Mesendoderm (in vitro differentiated cells): ENCODE measurements around the gene CPXM1.
A peak's percentile ranks its signal among the peaks of the same experiment; 100 is the strongest.

Experiments
- DNase-seq: peaks from one replicate; pipeline ENCODE4 v3.0.0; 2013
- H2AK5ac ChIP-seq: 2 replicates; pipeline ENCODE4 v1.6.1; 2013; ENCODE audit warnings: low read length, inconsistent platforms
- H2BK120ac ChIP-seq: 2 replicates; pipeline ENCODE4 v1.6.1; 2013; ENCODE audit warnings: low read depth, mild to moderate bottlenecking, low read length, moderate library complexity, mixed read lengths
- H2BK15ac ChIP-seq: replicated peaks from 2 replicates; pipeline ENCODE4 v1.6.1; 2013; ENCODE audit warnings: low read depth, mild to moderate bottlenecking, moderate library complexity
- H2BK5ac ChIP-seq: 2 replicates; pipeline ENCODE4 v1.6.1; 2013; ENCODE audit warnings: low read length, inconsistent platforms
- H3K18ac ChIP-seq: 2 replicates; pipeline ENCODE4 v1.6.1; 2013; ENCODE audit warnings: mild to moderate bottlenecking, low read length, mixed read lengths
- H3K23ac ChIP-seq: one replicate; pipeline ENCODE4 v1.6.1; 2013; ENCODE audit warnings: low read length
- H3K27ac ChIP-seq: 2 replicates; pipeline ENCODE4 v1.5.1; 2013; ENCODE audit warnings: low read depth, mild to moderate bottlenecking, inconsistent platforms, low read length, moderate library complexity
- H3K27me3 ChIP-seq: 2 replicates; pipeline ENCODE4 v1.6.1; 2013; ENCODE audit warnings: low read length, control low read depth, mild to moderate bottlenecking, inconsistent platforms; ENCODE audit not compliant: insufficient read depth, poor library complexity
- H3K36me3 ChIP-seq: 2 replicates; pipeline ENCODE4 v1.6.1; 2013; ENCODE audit warnings: low read length, inconsistent platforms; ENCODE audit not compliant: control insufficient read depth, insufficient read depth
- H3K4ac ChIP-seq: one replicate; pipeline ENCODE4 v1.6.1; 2013; ENCODE audit warnings: low read depth, mild to moderate bottlenecking, low read length, moderate library complexity
- H3K4me1 ChIP-seq: 2 replicates; pipeline ENCODE4 v1.6.1; 2013; ENCODE audit warnings: low read depth, low read length, inconsistent platforms; ENCODE audit not compliant: control insufficient read depth
- H3K4me2 ChIP-seq: 2 replicates; pipeline ENCODE4 v1.6.1; 2013; ENCODE audit warnings: low read length
- H3K4me3 ChIP-seq: 2 replicates; pipeline ENCODE4 v1.5.1; 2013; ENCODE audit warnings: mild to moderate bottlenecking, low read length
- H3K56ac ChIP-seq: one replicate; pipeline ENCODE4 v1.6.1; 2013; ENCODE audit warnings: low read length
- H3K79me1 ChIP-seq: 2 replicates; pipeline ENCODE4 v1.6.1; 2013; ENCODE audit warnings: low read length, inconsistent platforms
- H3K79me2 ChIP-seq: 2 replicates; pipeline ENCODE4 v1.6.1; 2013; ENCODE audit warnings: mild to moderate bottlenecking, low read length; ENCODE audit not compliant: control insufficient read depth, insufficient read depth
- H3K9ac ChIP-seq: 2 replicates; pipeline ENCODE4 v1.6.1; 2013; ENCODE audit warnings: low read length, inconsistent platforms
- H4K5ac ChIP-seq: one replicate; pipeline ENCODE4 v1.6.1; 2013; ENCODE audit warnings: low read length
- H4K8ac ChIP-seq: one replicate; pipeline ENCODE4 v1.6.1; 2013; ENCODE audit warnings: low read depth, mild to moderate bottlenecking, control low read depth, low read length, moderate library complexity
- WGBS: extraction: QIAGEN DNeasy Blood & Tissue Kit; methylation state at CpG from one replicate; pipeline ENCODE4 v1.1.7; 2013; ENCODE audit warnings: low lambda C conversion rate, missing lambda C conversion rate; ENCODE audit not compliant: insufficient coverage; ENCODE audit errors: extremely low coverage; 5-methylcytosine and 5-hydroxymethylcytosine counted together

The CPXM1 gene

GRCh38 chr20:2798814-2799213 is 1.6 kb downstream of the CPXM1 start:
- H3K4me3 ChIP-seq: no peak overlapping the region
- no peak overlapping the region for H3K4ac ChIP-seq
- H2BK120ac ChIP-seq: no peak overlapping the region
- no peak overlapping the region for H3K18ac ChIP-seq
- peaks cover 13% of the 10 kb centered on the region for H3K36me3 ChIP-seq
- H2BK5ac ChIP-seq: no peak overlapping the region
- no peak overlapping the region for H2BK15ac ChIP-seq
- DNase-seq: peak; percentile 84
- no peak overlapping the region for H3K4me2 ChIP-seq
- H4K8ac ChIP-seq: no peak overlapping the region
- H3K56ac ChIP-seq: peak overlapping the region; percentile 97
- peak overlapping the region; percentile 75 for H3K9ac ChIP-seq
- H3K27ac ChIP-seq: no peak overlapping the region
- H3K27me3 ChIP-seq: peaks cover 17% of the 10 kb centered on the region
- no CpG with 5 or more reads among the region's 6 CpGs for WGBS
- no peaks in the 10 kb centered on the region for H3K79me2 ChIP-seq
- H3K79me1 ChIP-seq: no peaks in the 10 kb centered on the region
- H3K23ac ChIP-seq: no peak overlapping the region
- peaks cover 4% of the 10 kb centered on the region for H3K4me1 ChIP-seq
- H4K5ac ChIP-seq: no peak overlapping the region
- no peak overlapping the region for H2AK5ac ChIP-seq

DNA sequence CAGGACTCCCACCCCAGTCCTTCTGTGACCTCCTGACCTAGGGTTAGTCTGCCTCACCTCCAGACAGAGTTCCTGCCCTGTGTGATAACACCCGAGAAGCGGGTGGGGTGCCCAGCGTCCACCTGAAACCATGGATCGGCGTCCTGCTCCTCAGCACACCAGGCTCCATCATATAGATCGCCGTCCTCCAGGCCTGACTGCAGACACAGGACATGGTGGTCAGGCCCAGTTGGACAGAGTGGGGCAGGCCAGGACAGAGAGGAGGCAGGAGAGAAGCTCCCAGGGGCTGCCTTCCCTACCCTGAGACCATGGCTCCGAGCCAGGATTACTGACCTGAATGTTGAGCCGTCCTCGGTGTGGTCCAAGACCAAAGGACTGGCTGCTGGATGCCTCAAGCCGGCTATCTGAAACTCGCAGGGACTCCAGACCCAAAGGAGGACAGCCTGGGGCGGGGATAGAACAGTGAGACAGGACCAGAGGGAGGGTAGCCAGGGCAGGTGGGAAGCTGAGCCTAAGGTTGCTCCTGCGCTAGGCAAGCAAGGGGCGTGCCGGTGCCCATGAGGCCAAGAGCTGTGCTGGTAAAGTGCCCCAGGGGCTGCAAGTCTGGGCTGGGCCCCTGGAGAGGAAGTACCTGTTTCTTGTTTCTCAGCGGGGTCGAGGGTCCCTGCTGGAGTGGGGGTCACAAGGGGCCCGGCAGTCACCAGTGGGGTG is 2.2 kb downstream of the CPXM1 start:
- Histone ChIP-seq H3K9ac (no peak overlapping the region), H3K56ac (peak overlapping the region; percentile 25), H3K4me3 (no peak overlapping the region), H4K5ac (no peak overlapping the region), H3K27me3 (peaks cover 13% of the 10 kb centered on the region), H3K4ac (no peak overlapping the region), H2BK5ac (no peak overlapping the region), H3K4me2 (no peak overlapping the region), H3K27ac (no peak overlapping the region), H4K8ac (no peak overlapping the region), H3K79me1 (no peaks in the 10 kb centered on the region), H3K4me1 (peaks cover 4% of the 10 kb centered on the region), H3K79me2 (no peaks in the 10 kb centered on the region), H2AK5ac (no peak overlapping the region), H2BK15ac (no peak overlapping the region), H3K36me3 (peaks cover 13% of the 10 kb centered on the region), H3K23ac (no peak overlapping the region), H3K18ac (no peak overlapping the region), H2BK120ac (no peak overlapping the region)
- no peak for DNase-seq
- WGBS: no CpG with 5 or more reads among the region's 19 CpGs

GRCh38 chr20:2797136-2797983 is 3.1 kb downstream of the CPXM1 start:
- H3K36me3 ChIP-seq: peaks cover 13% of the 10 kb centered on the region

GRCh38 chr20:2796011-2796660 is 4.3 kb downstream of the CPXM1 start:
- no peaks in the 10 kb centered on the region for H3K79me1 ChIP-seq

More at GRCh38 chr20:2797136-2797983, 3.1 kb downstream of the CPXM1 start:
- no peak for DNase-seq
- Histone ChIP-seq H3K79me2 (no peaks in the 10 kb centered on the region), H3K23ac (no peak overlapping the region), H3K56ac (no peak overlapping the region), H2BK15ac (no peak overlapping the region), H3K27ac (no peak overlapping the region), H3K4me3 (no peak overlapping the region), H3K4me2 (no peak overlapping the region), H2BK5ac (no peak overlapping the region), H4K5ac (no peak overlapping the region), H2AK5ac (no peak overlapping the region), H3K27me3 (peaks cover 7% of the 10 kb centered on the region), H3K18ac (no peak overlapping the region), H2BK120ac (no peak overlapping the region), H3K79me1 (no peaks in the 10 kb centered on the region), H3K4me1 (peaks cover 4% of the 10 kb centered on the region), H3K9ac (no peak overlapping the region), H4K8ac (no peak overlapping the region), H3K4ac (no peak overlapping the region)
- no CpG with 5 or more reads among the region's 16 CpGs for WGBS

DNA sequence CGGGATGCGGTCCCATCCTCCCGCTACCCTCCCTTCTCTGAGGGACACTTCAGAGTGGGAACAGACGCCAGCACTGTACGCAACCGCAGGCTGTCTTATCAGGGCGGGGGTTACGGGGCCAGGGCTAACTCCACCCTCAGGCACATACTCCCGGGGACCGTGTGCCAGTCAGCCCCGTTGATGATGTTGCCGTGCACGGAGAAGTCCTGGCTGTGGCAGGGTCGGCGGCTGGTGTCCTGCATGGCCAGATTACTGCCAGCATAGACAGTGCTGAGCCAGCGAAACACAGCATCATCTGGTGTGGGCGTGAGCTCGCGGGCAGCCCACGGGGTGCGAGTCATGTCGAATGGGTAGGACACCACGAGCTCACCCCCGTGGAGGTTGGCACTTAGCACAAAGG is 5.0 kb downstream of the CPXM1 start:
- Histone ChIP-seq H2BK15ac (no peak overlapping the region), H4K5ac (no peak overlapping the region), H4K8ac (no peak overlapping the region), H3K4ac (no peak overlapping the region), H3K9ac (no peak overlapping the region), H3K4me1 (peaks cover 3% of the 10 kb centered on the region), H2BK120ac (no peak overlapping the region), H3K56ac (no peak overlapping the region), H3K27ac (no peak overlapping the region), H3K23ac (no peak overlapping the region), H3K27me3 (no peaks in the 10 kb centered on the region), H3K4me2 (no peak overlapping the region), H2AK5ac (no peak overlapping the region), H3K18ac (no peak overlapping the region), H2BK5ac (no peak overlapping the region), H3K79me1 (no peaks in the 10 kb centered on the region), H3K36me3 (peaks cover 13% of the 10 kb centered on the region), H3K4me3 (no peak overlapping the region), H3K79me2 (no peaks in the 10 kb centered on the region)
- WGBS: no CpG with 5 or more reads among the region's 24 CpGs
- no peak for DNase-seq

More at GRCh38 chr20:2796011-2796660, 4.3 kb downstream of the CPXM1 start:
- Histone ChIP-seq H4K5ac (no peak overlapping the region), H3K4me3 (no peak overlapping the region), H3K27ac (no peak overlapping the region), H3K4me1 (peaks cover 4% of the 10 kb centered on the region), H3K4me2 (no peak overlapping the region), H3K18ac (no peak overlapping the region), H3K36me3 (peaks cover 13% of the 10 kb centered on the region), H3K4ac (no peak overlapping the region), H3K79me2 (no peaks in the 10 kb centered on the region), H4K8ac (no peak overlapping the region), H2BK120ac (no peak overlapping the region), H2BK5ac (no peak overlapping the region), H2AK5ac (no peak overlapping the region), H3K56ac (no peak overlapping the region), H3K27me3 (no peaks in the 10 kb centered on the region), H2BK15ac (no peak overlapping the region), H3K9ac (no peak overlapping the region), H3K23ac (no peak overlapping the region)
- no peak for DNase-seq
- no CpG with 5 or more reads among the region's 20 CpGs for WGBS
